SK-N-SH (cell line): Measurements from ENCODE around the gene INPPL1. TPM values are rescaled to one million over a fixed set of nuclear protein-coding genes. Genes with fewer than 3 reads are reported as not detected.
"Not testable (repeated sequence)": the region's sequence is repeated elsewhere in the genome, so short reads cannot be mapped to it uniquely, and the experiment has no call there.

Source experiments
- CTCF ChIA-PET: fragments of 300-600, 350-600 bp; formaldehyde crosslinking; extraction: SDS; loops from one replicate; lab custom pipeline; 2021; lab: Yijun Ruan, JAX
- POLR2A ChIA-PET: fragments of 350-600 bp; sonication (Branson Sonifier 250); formaldehyde crosslinking; extraction: SDS; loops from one replicate; lab custom pipeline; 2020; ENCODE audit warnings: antibody characterized with exemption, inconsistent platforms; lab: Yijun Ruan, JAX
- DNase-seq: peaks from one replicate; pipeline ENCODE4 v3.0.0; 2012
- H2AFZ ChIP-seq: fragments of 200-600 bp; sonication (generic); 2 replicates; pipeline ENCODE4 v1.8.1; 2016; ENCODE audit warnings: antibody characterized with exemption, mild to moderate bottlenecking, low read depth
- H3F3A ChIP-seq: fragments of 200-600 bp; sonication (generic); replicated peaks from 2 replicates; pipeline ENCODE3; 2016; ENCODE audit warnings: antibody characterized with exemption, mild to moderate bottlenecking; ENCODE audit not compliant: insufficient read depth
- H3K27ac ChIP-seq, 2 experiments: fragments of 200-500 bp in 1 of 2; fragments of 200-600 bp in 1 of 2; sonication (Bioruptor generic) in 1 of 2; sonication (generic), shearing (Covaris generic) in 1 of 2; 2 replicates each; pipeline versions ENCODE4 v1.5.1 to v1.6.1; 2014 to 2016; ENCODE audit warnings: low read depth in 2 of 2, inconsistent platforms in 1 of 2, low read length in 1 of 2, mild to moderate bottlenecking in 1 of 2, mixed read lengths in 1 of 2
- H3K27me3 ChIP-seq: fragments of 200-600 bp; sonication (generic), shearing (Covaris generic); 2 replicates; pipeline ENCODE4 v1.6.1; 2016; ENCODE audit warnings: mixed run types; ENCODE audit not compliant: insufficient read depth
- H3K36me3 ChIP-seq, 2 experiments: fragments of 200-500 bp in 1 of 2; fragments of 200-600 bp in 1 of 2; sonication (Bioruptor generic) in 1 of 2; sonication (generic) in 1 of 2; replicated peaks in 1 of 2; 2 replicates each; pipeline versions ENCODE3 to v1.5.1; 2014 to 2016; ENCODE audit warnings: low read length in 1 of 2, mild to moderate bottlenecking in 1 of 2; ENCODE audit not compliant: insufficient read depth in 2 of 2, control insufficient read depth in 1 of 2
- H3K4me1 ChIP-seq, 2 experiments: fragments of 200-500 bp in 1 of 2; fragments of 200-600 bp in 1 of 2; sonication (Bioruptor generic) in 1 of 2; sonication (generic), shearing (Covaris generic) in 1 of 2; 2 replicates each; pipeline versions ENCODE4 v1.5.1 to v1.6.1; 2014 to 2016; ENCODE audit warnings: low read depth in 1 of 2, low read length in 1 of 2, mixed run types in 1 of 2; ENCODE audit not compliant: insufficient read depth in 2 of 2, control insufficient read depth in 1 of 2
- H3K4me2 ChIP-seq: fragments of 200-600 bp; sonication (generic), shearing (Covaris generic); 2 replicates; pipeline ENCODE4 v1.6.1; 2017; ENCODE audit warnings: mixed run types
- H3K4me3 ChIP-seq, 2 experiments: fragments of 200-500 bp in 1 of 2; fragments of 200-600 bp in 1 of 2; sonication (Bioruptor generic) in 1 of 2; sonication (generic), shearing (Covaris generic) in 1 of 2; 2 replicates each; pipeline versions ENCODE4 v1.5.1 to v1.8.1; 2014 to 2016; ENCODE audit warnings: low read depth in 2 of 2, inconsistent platforms in 1 of 2, low read length in 1 of 2, mild to moderate bottlenecking in 1 of 2, mixed read lengths in 1 of 2, moderate library complexity in 1 of 2
- H3K79me2 ChIP-seq: fragments of 200-600 bp; sonication (generic); 2 replicates; pipeline ENCODE4 v1.8.1; 2017; ENCODE audit warnings: mild to moderate bottlenecking; ENCODE audit not compliant: insufficient read depth
- H3K9ac ChIP-seq: fragments of 200-600 bp; sonication (generic); 2 replicates; pipeline ENCODE4 v1.6.1; 2017; ENCODE audit warnings: mixed run types
- H3K9me2 ChIP-seq: fragments of 200-600 bp; sonication (generic); 2 replicates; pipeline ENCODE4 v1.6.1; 2017; ENCODE audit warnings: mixed run types
- H3K9me3 ChIP-seq: fragments of 200-600 bp; sonication (generic); 2 replicates; pipeline ENCODE4 v1.6.1; 2017; ENCODE audit warnings: mixed run types, mild to moderate bottlenecking, moderate library complexity
- H4K20me1 ChIP-seq: fragments of 200-600 bp; sonication (generic); 2 replicates; pipeline ENCODE4 v1.6.1; 2017; ENCODE audit warnings: mild to moderate bottlenecking, mixed run types; ENCODE audit not compliant: insufficient read depth
- EZH2phosphoT487 ChIP-seq: fragments of 200-600 bp; sonication (generic); IDR thresholded peaks from 2 replicates; pipeline ENCODE4 v1.6.1; 2017; ENCODE audit warnings: low read depth, mixed run types, mild to moderate bottlenecking, antibody characterized with exemption, moderate library complexity, borderline replicate concordance
- FOXM1 ChIP-seq: IDR thresholded peaks from 2 replicates; pipeline ENCODE4 v1.4.0; 2012; ENCODE audit warnings: low read depth, mild to moderate bottlenecking
- GABPA ChIP-seq: IDR thresholded peaks from 2 replicates; pipeline ENCODE4 v1.4.0; 2012; ENCODE audit warnings: low read depth, mild to moderate bottlenecking
- POLR2AphosphoS5 ChIP-seq: IDR thresholded peaks from 2 replicates; pipeline ENCODE4 v1.6.1; 2012; ENCODE audit warnings: low read depth, low read length
- REST ChIP-seq: IDR thresholded peaks from 2 replicates; pipeline ENCODE4 v1.6.1; 2012; ENCODE audit warnings: mild to moderate bottlenecking, low read depth, low read length, moderate library complexity
- SMC3 ChIP-seq: IDR thresholded peaks from 2 replicates; pipeline ENCODE4 v1.6.1; 2012; ENCODE audit warnings: low read depth, low read length, improper control_type of control experiment
- TAF1 ChIP-seq: IDR thresholded peaks from 2 replicates; pipeline ENCODE4 v1.6.1; 2012; ENCODE audit warnings: low read depth, mild to moderate bottlenecking, low read length, moderate library complexity, borderline replicate concordance
- TCF12 ChIP-seq: IDR thresholded peaks from 2 replicates; pipeline ENCODE4 v1.4.0; 2012
- TEAD4 ChIP-seq: IDR thresholded peaks from 2 replicates; pipeline ENCODE4 v1.4.0; 2012; ENCODE audit warnings: mild to moderate bottlenecking, borderline replicate concordance; ENCODE audit not compliant: insufficient read depth
- WGBS: methylation state at CpG from one replicate; pipeline ENCODE4 v1.1.6; 2017; ENCODE audit warnings: low lambda C conversion rate; 5-methylcytosine and 5-hydroxymethylcytosine counted together
- polyA plus RNA-seq, 3 experiments: library from polyadenylated mRNA; depleted of rRNA; stranded (reverse); fragments of >200 nt; gene quantifications; 2 replicates each; pipeline ENCODE4 v1.2.3, GENCODE V29; 2012

The INPPL1 gene
- polyA plus RNA-seq, 1 of the 3 experiments (the other 2 are of a cell fraction): 123 TPM

- Histone ChIP-seq H4K20me1 (no peaks in the 10 kb centered on the region), H3K9me3 (no peaks in the 10 kb centered on the region), H3K9me2 (no peaks in the 10 kb centered on the region), H3F3A (peaks cover 3% of the 10 kb centered on the region), H3K4me1 (no peaks in the 10 kb centered on the region), H3K9ac (no peak overlapping the region), H3K36me3 (no peaks in the 10 kb centered on the region), H3K4me3 (no peak overlapping the region), H3K27me3 (peaks cover 4% of the 10 kb centered on the region; the same call in 1 of the 2 replicates), H2AFZ (no peak overlapping the region), H3K79me2 (no peaks in the 10 kb centered on the region), H3K4me2 (no peak overlapping the region), H3K27ac (no peak overlapping the region)
- TF ChIP-seq EZH2phosphoT487 (no peak), TAF1 (no peak)
- POLR2A ChIA-PET: interaction anchor here (0.7 kb wide), 1 partner anchor 49 kb away, joined by 3 read pairs; no protein-coding TSS in a partner anchor
- 66% methylated on average over 7 of the region's 7 CpGs for WGBS
- no peak for DNase-seq
- CTCF ChIA-PET: interaction anchor here (1.0 kb wide), 2 partner anchors 11 to 252 kb away, joined by 3 to 5 read pairs; no protein-coding TSS in a partner anchor
These were observed 45.3 kb upstream of the INPPL1 start for GRCh38 chr11:72179049-72179803.

- ChIA-PET CTCF (interaction anchor here (1.0 to 2.1 kb wide), 2 partner anchors 11 to 36 kb away, joined by 3 to 8 read pairs; no protein-coding TSS in a partner anchor), POLR2A (no interaction called here)
- Histone ChIP-seq H2AFZ (no peak overlapping the region), H3K4me1 (no peaks in the 10 kb centered on the region), H3K9ac (no peak overlapping the region), H3K36me3 (no peaks in the 10 kb centered on the region), H3K79me2 (no peaks in the 10 kb centered on the region), H3K9me3 (no peaks in the 10 kb centered on the region), H3K4me2 (no peak overlapping the region), H3K4me3 (no peak overlapping the region), H4K20me1 (no peaks in the 10 kb centered on the region), H3F3A (peaks cover 3% of the 10 kb centered on the region), H3K27ac (no peak overlapping the region), H3K27me3 (peaks cover 4% of the 10 kb centered on the region; the same call in 1 of the 2 replicates), H3K9me2 (no peaks in the 10 kb centered on the region)
- TF ChIP-seq REST: no peak
- TF ChIP-seq FOXM1: no peak
- TF ChIP-seq GABPA: no peak
- no peak for TF ChIP-seq TCF12
- no peak for TF ChIP-seq TEAD4
- TF ChIP-seq SMC3: no peak
- no peak for TF ChIP-seq POLR2AphosphoS5
- TF ChIP-seq TAF1: no peak
- WGBS: 48% methylated on average over 4 of the region's 4 CpGs
- no peak for DNase-seq
These were observed 44.7 kb upstream of the INPPL1 start for GRCh38 chr11:72179804-72180396.

DNA sequence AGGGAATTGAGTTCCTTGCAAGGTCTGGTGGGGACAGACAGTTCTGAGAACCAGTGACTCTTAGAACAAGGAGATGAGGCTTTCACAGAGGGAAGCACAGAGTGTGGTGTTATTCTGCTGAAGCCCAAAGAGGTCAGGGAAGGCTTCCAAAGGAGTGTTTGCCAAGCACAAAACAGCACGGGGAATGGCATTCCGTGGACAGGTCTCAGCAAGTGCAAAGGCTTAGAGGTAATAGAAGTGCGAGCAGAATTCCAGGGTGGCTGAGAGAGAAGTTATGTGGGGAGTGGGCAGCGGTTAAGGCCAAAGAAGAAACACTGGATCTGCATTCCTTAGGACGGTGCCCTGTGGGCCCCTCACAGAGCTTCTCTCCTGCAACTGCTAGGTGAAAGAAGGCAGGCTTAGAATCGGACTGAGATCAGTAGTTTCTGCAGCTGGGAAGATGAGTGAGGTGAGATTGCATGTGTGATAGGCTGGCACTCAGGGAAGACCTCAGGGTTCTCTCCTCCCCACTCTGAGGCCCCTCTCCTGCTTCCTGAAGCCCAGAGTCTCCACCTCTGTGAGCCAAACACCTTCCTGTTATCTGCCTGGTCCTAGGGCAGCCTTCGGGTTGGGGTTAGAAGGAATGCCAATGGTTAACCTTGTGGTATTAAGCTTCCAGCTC lies 43.5 kb upstream of the INPPL1 start:
- H2AFZ ChIP-seq, POLR2A ChIA-PET, DNase-seq, H3K4me2 ChIP-seq, H3K27ac ChIP-seq, H4K20me1 ChIP-seq, H3K79me2 ChIP-seq, H3K4me1 ChIP-seq, H3K9ac ChIP-seq, H3K27me3 ChIP-seq, H3F3A ChIP-seq, H3K9me2 ChIP-seq, H3K9me3 ChIP-seq, H3K36me3 ChIP-seq, H3K4me3 ChIP-seq: not testable (repeated sequence)
- 57% methylated on average over 7 of the region's 7 CpGs for WGBS
- CTCF ChIA-PET: interaction anchor here (2.1 kb wide), 1 partner anchor 37 kb away, joined by 8 read pairs; no protein-coding TSS in a partner anchor
